Lung microvascular endothelial cell (primary cell): ENCODE results near the gene ANOS1. TPM values are rescaled to one million over a fixed set of nuclear protein-coding genes. Genes with fewer than 3 reads are reported as not detected.
A peak's percentile ranks its signal among the peaks of the same experiment; 100 is the strongest.
"Not testable (repeated sequence)": the region's sequence is repeated elsewhere in the genome, so short reads cannot be mapped to it uniquely, and the experiment has no call there.

ENCODE experiments used
- DNase-seq, 2 donors: peaks; one replicate each; pipeline versions ENCODE4 v3.0.0 to v3.0.0-alpha.2; 2010; ENCODE audit warnings: low read depth in 2 of 2
- total RNA-seq: library from RNA; depleted of rRNA; stranded (reverse); fragments of >200 nt; gene quantifications from 2 replicates; pipeline ENCODE4 v1.2.1, GENCODE V29; 2014

Gene ANOS1
- total RNA-seq, 1 donor from 2014 or later = 0.60 TPM

DNA sequence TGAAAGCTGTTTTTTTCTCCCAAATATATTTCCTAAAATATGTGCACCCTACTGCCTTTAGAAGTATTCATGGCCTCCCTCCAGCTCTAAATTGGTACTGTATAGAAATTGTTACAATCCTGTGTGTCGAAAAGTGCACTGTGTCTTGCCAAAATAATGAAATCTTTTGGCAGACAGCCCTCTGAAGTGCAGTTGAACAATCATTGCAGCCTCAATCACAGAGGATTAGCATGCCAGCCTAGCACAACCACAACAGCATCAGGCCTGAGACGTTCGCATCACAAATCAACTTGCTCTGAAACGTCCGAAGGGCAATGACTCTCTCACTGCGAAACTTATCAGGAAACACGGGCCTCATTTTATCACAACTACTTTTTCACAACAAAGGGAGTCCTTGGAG lies 99.0 kb downstream of the ANOS1 start:
- no peak for DNase-seq

- no peak for DNase-seq
These were observed 102.1 kb downstream of the ANOS1 start for GRCh38 chrX:8629871-8630270.

DNA sequence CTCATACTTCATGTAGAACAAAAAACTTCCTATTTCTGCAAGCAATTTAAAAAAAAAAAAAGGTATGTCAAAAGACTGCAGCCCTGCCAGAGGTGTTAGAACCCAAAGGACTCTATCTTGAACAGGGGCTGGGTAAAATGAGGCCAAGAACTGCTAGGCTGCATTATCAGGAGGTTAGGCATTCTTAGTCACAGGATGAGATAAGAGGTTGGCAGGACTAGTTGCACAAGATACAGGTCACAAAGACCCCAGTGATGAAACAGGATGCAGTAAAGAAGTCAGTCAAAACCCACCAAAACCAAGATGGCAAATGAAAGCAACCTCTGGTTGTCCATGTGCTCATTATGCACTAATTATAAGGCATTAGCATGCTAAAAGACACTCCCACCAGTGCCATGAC lies 104.1 kb downstream of the ANOS1 start:
- DNase-seq = no peak

DNA sequence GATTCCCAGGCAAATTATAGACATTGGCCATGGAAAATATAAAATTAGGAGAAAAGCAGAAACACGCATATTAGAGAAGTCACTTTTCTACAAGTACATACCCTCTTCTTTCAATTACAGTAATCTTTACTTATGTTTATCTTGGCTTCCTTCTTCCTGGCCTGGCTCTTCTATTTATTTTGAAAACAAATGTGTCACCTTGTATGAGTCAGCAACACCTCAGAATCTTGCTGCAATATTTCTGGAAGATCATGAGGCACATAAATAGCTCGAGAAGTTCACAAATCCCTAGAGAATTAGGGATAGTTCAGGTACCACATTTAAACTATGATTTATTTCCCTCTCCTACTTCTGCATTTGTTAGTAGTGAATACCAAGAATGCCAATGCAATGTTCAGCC lies 124.6 kb downstream of the ANOS1 start:
- DNase-seq = no peak

- DNase-seq = no peak
These were observed 127.8 kb downstream of the ANOS1 start for GRCh38 chrX:8604131-8604530.

DNA sequence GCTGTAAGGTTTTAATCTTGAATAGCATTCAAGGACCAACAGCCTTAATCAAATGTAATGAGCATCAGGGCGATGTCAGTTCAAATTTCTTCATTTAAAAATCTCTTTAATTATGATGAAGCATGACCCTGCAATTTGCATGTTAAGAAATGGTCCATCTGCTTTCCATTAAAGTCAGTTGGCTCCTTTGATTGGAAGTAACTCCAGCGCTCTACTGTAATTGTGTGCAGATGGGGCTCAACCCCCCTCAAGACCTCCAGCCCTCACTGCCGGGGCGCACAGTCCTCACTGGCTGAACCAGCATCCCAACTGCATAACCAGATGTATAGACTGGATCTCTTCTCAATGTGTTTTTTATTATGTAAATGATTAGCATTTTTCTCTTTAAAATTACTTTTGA lies 140.4 kb downstream of the ANOS1 start:
- DNase-seq = no peak

DNA sequence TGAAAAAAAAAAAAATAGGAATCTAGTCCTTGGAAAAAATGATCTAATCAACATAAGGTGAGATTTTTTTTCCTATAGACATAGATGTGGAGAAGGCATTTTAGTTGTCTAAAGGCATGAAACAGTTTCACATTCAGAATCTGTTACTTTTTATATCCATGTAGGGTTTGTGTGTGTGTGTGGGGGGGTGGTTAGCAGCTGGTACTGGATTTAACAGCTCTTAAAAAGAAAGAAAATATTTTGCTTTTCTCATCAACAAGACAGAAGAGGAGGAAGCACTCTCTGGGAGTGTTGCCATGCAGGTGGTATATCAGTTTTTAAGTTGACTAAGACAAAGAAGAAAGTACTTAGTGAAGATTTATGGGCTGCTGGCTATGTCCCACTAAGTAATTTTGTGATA lies 145.0 kb downstream of the ANOS1 start:
- DNase-seq = no peak

DNA sequence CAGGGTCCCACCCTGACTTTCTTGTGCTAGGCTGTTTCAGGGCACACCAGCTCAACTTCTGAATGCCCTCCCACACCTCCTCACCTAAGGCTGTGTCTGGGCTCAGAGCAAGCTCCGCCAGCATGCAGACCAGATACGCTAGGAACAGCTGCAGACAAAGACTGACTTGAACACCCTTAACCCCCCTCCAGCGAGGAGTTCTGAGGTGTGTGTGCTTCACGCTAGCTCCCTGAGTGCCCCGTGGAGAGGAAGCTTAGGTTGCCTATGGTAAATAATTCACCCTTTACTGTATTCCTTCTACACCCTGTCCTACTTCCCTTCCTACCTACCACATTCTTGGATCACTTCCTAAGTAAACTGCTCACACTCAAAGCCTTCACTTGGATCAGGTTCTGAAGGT lies 152.3 kb downstream of the ANOS1 start:
- no peak for DNase-seq

- DNase-seq = no peak
These were observed 155.1 kb downstream of the ANOS1 start for GRCh38 chrX:8576821-8577220.

DNA sequence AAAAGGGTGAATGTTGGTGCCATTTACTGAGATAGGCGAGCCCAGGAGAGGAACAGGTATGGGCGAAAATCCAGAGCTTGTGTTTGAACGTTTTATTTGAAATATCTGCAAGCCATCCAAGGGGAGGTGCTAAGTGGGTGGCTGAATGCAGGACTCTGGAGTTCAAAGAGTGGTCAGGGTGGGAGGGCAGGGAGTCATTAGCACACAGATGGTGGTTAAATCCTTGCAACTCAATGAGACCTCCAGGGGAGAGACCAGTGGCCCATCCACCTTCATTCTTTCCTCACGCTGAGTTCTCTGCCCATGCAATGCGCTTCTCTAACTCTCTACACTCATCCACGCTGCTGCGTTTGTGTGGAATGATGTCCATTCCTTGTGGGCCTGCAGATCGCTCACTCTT lies 166.2 kb downstream of the ANOS1 start:
- DNase-seq = no peak

DNA sequence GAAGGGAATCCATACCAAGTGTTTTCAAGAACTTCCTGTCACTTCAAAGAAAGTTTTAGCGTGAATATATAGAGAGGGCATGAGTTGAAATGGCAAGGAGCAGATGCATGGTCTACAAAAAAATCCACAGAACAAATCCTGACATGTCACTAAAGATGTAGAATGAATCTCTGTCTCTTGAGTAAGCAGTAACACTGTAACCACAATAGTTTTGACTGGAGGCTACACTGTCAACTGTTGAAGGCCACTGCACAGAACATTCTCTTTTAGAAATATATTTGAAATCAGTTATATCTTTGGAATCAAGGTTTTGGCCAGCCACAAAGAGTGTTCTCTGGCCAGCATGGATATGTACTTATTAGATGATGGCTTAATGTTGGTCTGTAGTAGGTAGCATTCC lies 183.5 kb downstream of the ANOS1 start:
- no peak for DNase-seq

GRCh38 chrX:8546715-8547114 lies 185.2 kb downstream of the ANOS1 start:
- DNase-seq = no peak

GRCh38 chrX:8520791-8521190 lies 211.1 kb downstream of the ANOS1 start:
- no peak for DNase-seq

- DNase-seq = no peak
These were observed 211.8 kb downstream of the ANOS1 start for GRCh38 chrX:8520178-8520577.

- DNase-seq = peak in 1 of 2 donors; percentile 0
These were observed 227.5 kb downstream of the ANOS1 start for GRCh38 chrX:8504451-8504850.

DNA sequence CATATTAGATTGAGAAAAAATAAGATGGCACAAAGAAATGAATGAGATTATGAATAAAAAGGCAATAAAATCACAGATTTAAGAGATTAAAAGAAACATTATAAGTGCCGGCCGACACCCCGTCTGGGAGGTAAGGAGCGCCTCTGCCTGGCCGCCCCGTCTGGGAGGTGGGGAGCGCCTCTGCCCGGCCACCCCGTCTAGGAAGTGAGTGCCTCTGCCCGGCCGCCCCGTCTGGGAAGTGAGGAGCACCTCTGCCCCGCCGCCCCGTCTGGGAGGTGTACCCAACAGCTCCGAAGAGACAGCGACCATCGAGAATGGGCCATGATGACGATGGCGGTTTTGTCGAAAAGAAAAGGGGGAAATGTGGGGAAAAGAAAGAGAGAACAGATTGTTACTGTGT lies 229.8 kb downstream of the ANOS1 start:
- DNase-seq = not testable (repeated sequence)

- DNase-seq = no peak
These were observed 231.7 kb downstream of the ANOS1 start for GRCh38 chrX:8500203-8500602.

DNA sequence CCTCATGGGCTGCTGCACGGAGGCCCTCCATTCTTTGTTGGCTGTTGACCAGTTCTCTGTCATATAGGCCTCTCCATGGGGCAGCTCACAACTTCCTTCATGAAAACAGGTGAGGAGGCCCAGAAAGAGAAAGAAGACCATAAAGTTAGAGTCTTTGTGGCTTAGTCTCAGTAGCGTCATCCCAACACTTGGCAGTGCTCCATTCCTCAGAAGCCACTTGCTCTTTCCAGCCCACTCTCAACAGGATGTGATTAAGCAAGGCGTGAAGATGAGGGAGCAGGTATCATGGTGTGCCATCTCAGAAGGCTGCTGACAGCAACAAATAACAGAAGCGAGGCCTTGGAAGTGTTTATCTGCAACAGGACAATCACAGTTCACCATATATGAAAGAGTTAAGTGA lies 236.9 kb downstream of the ANOS1 start:
- DNase-seq = not testable (repeated sequence)

- no peak for DNase-seq
These were observed 247.5 kb downstream of the ANOS1 start for GRCh38 chrX:8484360-8484949.

Other genes with a start within 250 kb of the ANOS1 start
- gene FAM9A, start 69.2 kb upstream of the ANOS1 start, total RNA-seq = not detected in 2 replicates